Neuron (in vitro differentiated cells): ENCODE data around the gene UGT1A10.
"Not testable (repeated sequence)": the region's sequence is repeated elsewhere in the genome, so short reads cannot be mapped to it uniquely, and the experiment has no call there.

ENCODE experiments used
- H2AFZ ChIP-seq: one replicate; pipeline ENCODE4 v1.6.1; 2013; ENCODE audit warnings: low read depth, mild to moderate bottlenecking, inconsistent platforms, low read length, moderate library complexity
- H3K27me3 ChIP-seq: one replicate; pipeline ENCODE4 v1.6.1; 2013; ENCODE audit warnings: low read length; ENCODE audit not compliant: insufficient read depth
- H3K36me3 ChIP-seq: one replicate; pipeline ENCODE4 v1.6.1; 2013; ENCODE audit warnings: low read length; ENCODE audit not compliant: insufficient read depth
- H3K4me1 ChIP-seq: one replicate; pipeline ENCODE4 v1.6.1; 2013; ENCODE audit warnings: low read length; ENCODE audit not compliant: insufficient read depth
- H3K4me3 ChIP-seq: 2 replicates; pipeline ENCODE4 v1.5.1; 2013; ENCODE audit warnings: mild to moderate bottlenecking, low read length, moderate library complexity
- H3K9me3 ChIP-seq: one replicate; pipeline ENCODE4 v1.6.1; 2013; ENCODE audit warnings: low read length

Gene UGT1A10

GRCh38 chr2:233636306-233636705 is at the start of gene UGT1A10:
Gene UGT1A10 (plus strand): TSS chr2:233636448. CDS start chr2:233636523, 75 bp downstream.
- H3K9me3 ChIP-seq, H3K4me1 ChIP-seq, H2AFZ ChIP-seq, H3K36me3 ChIP-seq, H3K4me3 ChIP-seq, H3K27me3 ChIP-seq: not testable (repeated sequence)

- Histone ChIP-seq H3K27me3 (no peaks in the 10 kb centered on the region), H3K4me1 (no peaks in the 10 kb centered on the region), H3K36me3 (no peaks in the 10 kb centered on the region), H3K9me3 (no peaks in the 10 kb centered on the region), H2AFZ (no peak overlapping the region), H3K4me3 (no peak overlapping the region)
These were observed 47.8 kb upstream of the UGT1A10 start for GRCh38 chr2:233588400-233588799.

- H3K4me1 ChIP-seq, H3K4me3 ChIP-seq, H3K27me3 ChIP-seq, H3K36me3 ChIP-seq, H2AFZ ChIP-seq, H3K9me3 ChIP-seq: not testable (repeated sequence)
These were observed 43.5 kb upstream of the UGT1A10 start for GRCh38 chr2:233592706-233593105.

GRCh38 chr2:233593201-233593600 is 43.0 kb upstream of the UGT1A10 start:
- H3K9me3 ChIP-seq = no peaks in the 10 kb centered on the region
- H3K27me3 ChIP-seq = no peaks in the 10 kb centered on the region
- H3K4me1 ChIP-seq = no peaks in the 10 kb centered on the region
- H3K36me3 ChIP-seq = no peaks in the 10 kb centered on the region
- H2AFZ ChIP-seq = no peak overlapping the region
- H3K4me3 ChIP-seq = no peak overlapping the region

GRCh38 chr2:233597522-233597921 is 38.7 kb upstream of the UGT1A10 start:
- H3K9me3 ChIP-seq = no peaks in the 10 kb centered on the region
- H2AFZ ChIP-seq = no peak overlapping the region
- no peaks in the 10 kb centered on the region for H3K4me1 ChIP-seq
- H3K27me3 ChIP-seq = no peaks in the 10 kb centered on the region
- H3K36me3 ChIP-seq = no peaks in the 10 kb centered on the region
- H3K4me3 ChIP-seq = no peak overlapping the region

GRCh38 chr2:233598952-233599351 is 37.3 kb upstream of the UGT1A10 start:
- Histone ChIP-seq H3K36me3 (no peaks in the 10 kb centered on the region), H3K4me1 (no peaks in the 10 kb centered on the region), H3K9me3 (no peaks in the 10 kb centered on the region), H3K4me3 (no peak overlapping the region), H3K27me3 (no peaks in the 10 kb centered on the region), H2AFZ (no peak overlapping the region)

- Histone ChIP-seq H3K36me3 (no peaks in the 10 kb centered on the region), H2AFZ (no peak overlapping the region), H3K9me3 (no peaks in the 10 kb centered on the region), H3K4me3 (no peak overlapping the region), H3K27me3 (no peaks in the 10 kb centered on the region), H3K4me1 (no peaks in the 10 kb centered on the region)
These were observed 35.9 kb upstream of the UGT1A10 start for GRCh38 chr2:233600386-233600785.

GRCh38 chr2:233602076-233602475 is 34.2 kb upstream of the UGT1A10 start:
- no peaks in the 10 kb centered on the region for H3K4me1 ChIP-seq
- H3K9me3 ChIP-seq = no peaks in the 10 kb centered on the region
- H3K27me3 ChIP-seq = no peaks in the 10 kb centered on the region
- H3K36me3 ChIP-seq = no peaks in the 10 kb centered on the region
- no peak overlapping the region for H3K4me3 ChIP-seq
- no peak overlapping the region for H2AFZ ChIP-seq

GRCh38 chr2:233603520-233603919 is 32.7 kb upstream of the UGT1A10 start:
- Histone ChIP-seq H3K9me3 (no peaks in the 10 kb centered on the region), H3K27me3 (no peaks in the 10 kb centered on the region), H3K36me3 (no peaks in the 10 kb centered on the region), H3K4me1 (no peaks in the 10 kb centered on the region), H3K4me3 (no peak overlapping the region), H2AFZ (no peak overlapping the region)

GRCh38 chr2:233604826-233605225 is 31.4 kb upstream of the UGT1A10 start:
- H2AFZ ChIP-seq = no peak overlapping the region
- H3K36me3 ChIP-seq = no peaks in the 10 kb centered on the region
- no peak overlapping the region for H3K4me3 ChIP-seq
- no peaks in the 10 kb centered on the region for H3K27me3 ChIP-seq
- H3K9me3 ChIP-seq = no peaks in the 10 kb centered on the region
- no peaks in the 10 kb centered on the region for H3K4me1 ChIP-seq

GRCh38 chr2:233605680-233606079 is 30.6 kb upstream of the UGT1A10 start:
- Histone ChIP-seq H3K27me3 (no peaks in the 10 kb centered on the region), H3K4me1 (no peaks in the 10 kb centered on the region), H3K4me3 (no peak overlapping the region), H2AFZ (no peak overlapping the region), H3K9me3 (no peaks in the 10 kb centered on the region), H3K36me3 (no peaks in the 10 kb centered on the region)

- H3K9me3 ChIP-seq = no peaks in the 10 kb centered on the region
- no peak overlapping the region for H3K4me3 ChIP-seq
- no peak overlapping the region for H2AFZ ChIP-seq
- H3K4me1 ChIP-seq = no peaks in the 10 kb centered on the region
- H3K27me3 ChIP-seq = no peaks in the 10 kb centered on the region
- H3K36me3 ChIP-seq = no peaks in the 10 kb centered on the region
These were observed 25.0 kb upstream of the UGT1A10 start for GRCh38 chr2:233611284-233611683.

GRCh38 chr2:233617476-233617875 is 18.8 kb upstream of the UGT1A10 start, which contains the start of gene UGT1A8:
Gene UGT1A8 (plus strand): TSS chr2:233617633. CDS start chr2:233617708, 75 bp downstream.
- H3K4me1 ChIP-seq, H3K9me3 ChIP-seq, H3K27me3 ChIP-seq, H2AFZ ChIP-seq, H3K4me3 ChIP-seq, H3K36me3 ChIP-seq: not testable (repeated sequence)

- Histone ChIP-seq H3K9me3 (no peaks in the 10 kb centered on the region), H3K4me3 (no peak overlapping the region), H3K4me1 (no peaks in the 10 kb centered on the region), H3K36me3 (no peaks in the 10 kb centered on the region), H2AFZ (no peak overlapping the region), H3K27me3 (no peaks in the 10 kb centered on the region)
These were observed 16.0 kb upstream of the UGT1A10 start for GRCh38 chr2:233620204-233620603.
